HUES48 (cell line): Measurements from ENCODE around the gene PDE4B.

Source experiments
- H3K27ac ChIP-seq: one replicate; pipeline ENCODE4 v1.7.0; 2013; ENCODE audit warnings: low read depth, low read length, inconsistent platforms
- H3K27me3 ChIP-seq: 2 replicates; pipeline ENCODE4 v1.6.1; 2013; ENCODE audit warnings: mild to moderate bottlenecking, low read length; ENCODE audit not compliant: control insufficient read depth, insufficient read depth
- H3K36me3 ChIP-seq: 2 replicates; pipeline ENCODE4 v1.6.1; 2013; ENCODE audit warnings: low read length; ENCODE audit not compliant: control insufficient read depth, insufficient read depth
- H3K4me1 ChIP-seq: 2 replicates; pipeline ENCODE4 v1.6.1; 2013; ENCODE audit warnings: mild to moderate bottlenecking, low read length; ENCODE audit not compliant: control insufficient read depth, insufficient read depth
- H3K4me3 ChIP-seq: 2 replicates; pipeline ENCODE4 v1.5.1; 2013; ENCODE audit warnings: mild to moderate bottlenecking, low read depth, low read length
- H3K9ac ChIP-seq: 2 replicates; pipeline ENCODE4 v1.6.1; 2013; ENCODE audit warnings: mild to moderate bottlenecking, low read depth, low read length, moderate library complexity
- H3K9me3 ChIP-seq: 2 replicates; pipeline ENCODE4 v1.6.1; 2013; ENCODE audit warnings: low read length; ENCODE audit not compliant: control insufficient read depth, insufficient read depth

PDE4B gene

DNA sequence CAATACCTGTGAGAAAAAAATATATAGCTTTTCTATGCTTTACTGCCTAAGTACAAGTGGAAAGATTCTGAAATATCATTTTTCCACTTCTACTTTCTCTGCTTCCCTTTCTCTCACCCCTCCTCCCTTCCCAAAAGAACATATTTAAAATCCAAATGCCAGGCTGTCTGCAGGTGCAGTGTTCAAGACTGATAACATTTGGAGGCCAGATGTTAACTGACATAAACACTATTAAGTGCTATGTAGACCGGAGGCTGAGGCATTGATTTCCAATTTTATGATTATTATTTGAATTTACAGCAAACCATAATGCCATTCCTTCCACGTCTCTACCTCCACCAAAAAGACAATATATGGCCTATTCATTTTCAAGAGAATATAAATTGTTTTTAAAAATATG is 444.3 kb downstream of the PDE4B start:
- Histone ChIP-seq H3K9me3 (no peaks in the 10 kb centered on the region), H3K4me1 (no peaks in the 10 kb centered on the region), H3K36me3 (no peaks in the 10 kb centered on the region), H3K27me3 (no peaks in the 10 kb centered on the region), H3K9ac (no peak overlapping the region), H3K27ac (no peak overlapping the region), H3K4me3 (no peak overlapping the region)

DNA sequence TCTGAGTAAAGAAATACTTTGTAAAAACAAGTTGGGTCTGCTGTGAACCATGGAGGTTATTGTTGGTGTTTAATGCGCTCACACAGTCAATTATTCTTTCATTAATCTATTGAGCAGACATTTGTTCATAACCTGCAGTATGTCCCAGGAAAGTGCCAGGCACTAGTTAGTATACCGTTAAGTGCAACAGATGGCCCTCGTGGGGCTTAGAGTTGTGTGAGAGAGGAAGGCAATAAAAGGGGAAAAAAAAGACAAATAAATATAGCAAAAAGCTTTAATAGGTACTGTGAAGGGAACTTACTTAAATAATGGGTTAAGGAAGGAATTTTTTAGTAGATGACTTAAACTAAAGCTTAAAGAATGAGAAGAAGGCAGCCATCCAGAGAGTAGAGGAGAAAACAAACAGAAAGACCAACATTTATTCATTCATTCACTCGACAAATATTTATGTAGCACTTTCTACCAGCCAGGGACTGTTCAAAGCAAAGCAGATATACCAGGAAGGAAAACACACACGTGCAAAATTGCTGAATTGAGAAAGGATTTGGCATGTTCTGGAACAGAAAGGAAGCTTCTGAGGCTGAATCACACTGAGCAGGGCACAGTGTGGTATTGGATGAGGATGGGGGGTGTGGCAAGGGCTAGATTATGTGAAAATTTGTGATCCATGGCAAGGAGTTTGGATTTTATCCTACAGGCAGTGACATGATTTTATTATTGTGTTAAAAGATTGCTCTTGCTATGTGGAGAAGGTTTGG is 445.2 kb downstream of the PDE4B start:
- Histone ChIP-seq H3K36me3 (no peaks in the 10 kb centered on the region), H3K9ac (no peak overlapping the region), H3K4me1 (no peaks in the 10 kb centered on the region)

DNA sequence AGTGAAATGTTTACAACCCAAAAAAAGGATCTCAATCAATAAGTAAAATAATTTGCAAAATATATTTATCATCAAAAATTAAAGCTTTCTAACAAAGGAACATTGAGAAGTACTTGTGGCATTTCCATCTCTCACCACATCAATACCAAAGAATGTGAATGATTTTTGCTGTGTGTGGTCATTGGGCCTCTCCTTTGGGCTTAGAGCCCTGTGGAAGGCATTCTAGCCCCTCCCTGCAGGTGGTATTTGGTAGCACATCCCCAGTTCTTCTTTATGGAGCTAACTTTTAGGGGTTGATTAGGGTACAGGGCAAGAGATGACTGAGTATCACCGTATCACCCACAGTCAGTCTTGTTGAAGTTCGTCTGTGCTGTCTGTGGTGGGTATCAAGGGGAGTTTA is 447.1 kb downstream of the PDE4B start:
- Histone ChIP-seq H3K36me3 (no peaks in the 10 kb centered on the region), H3K27ac (no peak overlapping the region), H3K9me3 (no peaks in the 10 kb centered on the region), H3K4me1 (no peaks in the 10 kb centered on the region), H3K9ac (no peak overlapping the region), H3K4me3 (no peak overlapping the region), H3K27me3 (no peaks in the 10 kb centered on the region)

More for the DNA sequence above, 445.2 kb downstream of the PDE4B start:
- Histone ChIP-seq H3K27me3 (no peaks in the 10 kb centered on the region), H3K9me3 (no peaks in the 10 kb centered on the region), H3K27ac (no peak overlapping the region), H3K4me3 (no peak overlapping the region)

DNA sequence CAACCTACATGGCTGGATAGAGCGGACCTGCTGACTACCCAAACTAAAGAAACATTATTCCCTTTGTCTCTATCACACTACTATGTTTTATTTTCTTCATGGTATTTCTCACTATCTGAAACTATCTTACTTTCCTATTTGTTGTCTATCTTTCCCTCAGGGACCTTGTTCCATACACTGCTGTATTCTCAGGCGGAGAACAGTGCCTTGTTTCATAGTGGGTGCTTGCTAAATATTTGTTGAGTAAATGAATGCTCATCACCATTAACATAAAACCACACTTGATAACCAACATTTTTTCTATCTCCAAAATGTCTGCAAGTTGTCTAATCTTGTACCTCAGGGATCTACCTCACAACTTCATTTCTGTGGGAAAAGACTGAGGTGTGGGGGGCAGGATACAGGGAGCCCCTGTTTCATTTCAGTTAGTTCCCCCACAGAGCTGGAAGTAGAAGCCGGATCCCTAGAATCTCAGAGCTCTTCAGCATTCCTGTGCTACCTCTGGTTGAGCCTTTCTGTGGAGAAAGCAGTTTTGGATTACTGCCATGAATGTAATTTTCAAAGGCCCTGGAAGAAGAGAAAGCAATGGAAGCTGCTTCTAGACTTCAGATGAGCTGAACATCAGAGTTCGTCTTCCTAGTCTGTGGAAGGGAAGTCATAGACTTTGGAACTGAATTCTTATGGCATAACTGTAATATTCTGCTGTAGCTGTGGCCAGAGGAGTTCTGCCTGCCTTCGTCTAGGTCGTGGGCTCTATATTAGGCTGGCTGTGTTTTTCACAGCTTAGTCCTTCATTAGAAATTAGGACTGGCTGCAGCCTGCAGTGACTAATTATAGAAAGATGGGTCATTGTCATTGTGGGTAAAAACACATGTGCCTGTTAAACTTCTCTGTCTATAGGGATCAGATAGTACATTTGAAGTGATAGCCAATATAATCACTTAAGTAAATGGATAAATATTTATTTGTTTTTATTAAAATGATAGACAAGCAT is 448.1 kb downstream of the PDE4B start:
- Histone ChIP-seq H3K9ac (no peak overlapping the region), H3K9me3 (no peaks in the 10 kb centered on the region), H3K36me3 (no peaks in the 10 kb centered on the region), H3K27ac (no peak overlapping the region), H3K4me1 (no peaks in the 10 kb centered on the region), H3K4me3 (no peak overlapping the region), H3K27me3 (no peaks in the 10 kb centered on the region)

DNA sequence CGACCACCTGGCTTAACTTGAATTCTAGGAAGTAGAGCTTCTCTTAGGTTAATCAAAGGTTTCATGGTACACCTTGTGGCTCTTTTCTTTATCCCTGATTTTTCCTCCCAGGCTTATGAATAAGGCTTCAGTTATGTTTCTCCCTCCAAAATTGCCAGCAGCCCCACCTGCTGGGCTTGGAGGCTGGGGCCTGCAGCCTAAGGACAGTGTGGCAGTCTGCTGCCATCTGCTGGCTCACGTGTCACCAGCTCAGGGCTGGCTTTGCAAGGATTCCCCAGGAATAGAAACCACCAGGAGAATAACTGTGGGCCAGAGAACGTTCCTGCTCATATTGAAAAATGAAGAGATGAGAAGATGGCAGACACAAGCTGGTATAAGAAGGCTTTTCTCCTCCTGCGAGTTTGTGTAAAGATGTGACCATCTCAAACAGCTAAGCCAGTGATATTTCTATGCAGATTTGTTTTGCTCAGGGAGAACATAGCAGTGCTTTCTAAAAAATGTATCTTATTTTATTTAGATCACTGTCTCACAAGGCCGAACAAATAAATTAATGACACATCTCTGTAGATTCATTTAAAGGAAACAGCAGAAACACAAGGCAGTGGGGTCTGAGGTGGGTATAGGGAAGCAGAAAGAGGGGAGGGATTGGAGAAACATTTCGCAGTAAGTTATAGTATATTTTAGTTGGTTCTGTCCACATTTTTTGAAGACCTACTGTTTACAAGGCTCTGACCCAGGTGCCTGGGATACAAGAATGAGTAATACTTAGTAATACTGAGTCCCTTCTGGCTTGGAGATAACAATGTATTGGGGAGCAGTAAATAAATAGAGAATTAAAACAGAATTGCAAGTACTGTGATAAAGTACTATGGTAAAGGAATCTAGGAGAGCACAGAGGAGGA is 450.2 kb downstream of the PDE4B start:
- Histone ChIP-seq H3K36me3 (no peaks in the 10 kb centered on the region), H3K4me3 (no peak overlapping the region), H3K27ac (no peak overlapping the region), H3K9ac (no peak overlapping the region), H3K9me3 (no peaks in the 10 kb centered on the region), H3K4me1 (no peaks in the 10 kb centered on the region), H3K27me3 (no peaks in the 10 kb centered on the region)

DNA sequence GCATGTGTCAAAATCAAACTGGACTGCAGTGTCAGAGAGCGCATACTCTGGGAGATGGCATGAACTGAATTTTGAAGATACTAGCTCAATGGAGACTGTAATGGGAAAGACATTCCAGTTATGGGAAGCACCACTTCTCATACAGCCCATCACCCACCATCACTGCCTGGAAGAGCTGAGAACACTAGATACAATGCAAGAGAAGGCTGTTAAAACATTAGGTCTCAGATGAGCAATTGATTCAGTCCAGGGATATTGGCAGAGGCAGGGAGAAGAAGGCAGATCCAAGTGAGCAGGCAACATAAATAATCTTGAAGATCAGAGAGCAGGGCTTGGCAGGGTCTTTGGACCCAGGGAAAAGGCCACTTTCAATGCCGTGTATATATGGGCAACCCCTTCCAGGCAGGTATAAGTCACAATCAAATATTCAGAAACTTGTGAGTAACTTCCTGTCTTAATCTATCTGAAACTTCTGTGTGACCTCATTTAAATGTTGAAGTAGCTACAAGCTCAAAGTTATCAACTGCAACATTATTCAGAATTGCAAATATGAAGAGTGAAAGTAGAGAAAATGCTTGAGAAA is 450.9 kb downstream of the PDE4B start:
- Histone ChIP-seq H3K9ac (no peak overlapping the region), H3K4me1 (no peaks in the 10 kb centered on the region), H3K27ac (no peak overlapping the region), H3K9me3 (no peaks in the 10 kb centered on the region), H3K27me3 (no peaks in the 10 kb centered on the region), H3K36me3 (no peaks in the 10 kb centered on the region), H3K4me3 (no peak overlapping the region)

DNA sequence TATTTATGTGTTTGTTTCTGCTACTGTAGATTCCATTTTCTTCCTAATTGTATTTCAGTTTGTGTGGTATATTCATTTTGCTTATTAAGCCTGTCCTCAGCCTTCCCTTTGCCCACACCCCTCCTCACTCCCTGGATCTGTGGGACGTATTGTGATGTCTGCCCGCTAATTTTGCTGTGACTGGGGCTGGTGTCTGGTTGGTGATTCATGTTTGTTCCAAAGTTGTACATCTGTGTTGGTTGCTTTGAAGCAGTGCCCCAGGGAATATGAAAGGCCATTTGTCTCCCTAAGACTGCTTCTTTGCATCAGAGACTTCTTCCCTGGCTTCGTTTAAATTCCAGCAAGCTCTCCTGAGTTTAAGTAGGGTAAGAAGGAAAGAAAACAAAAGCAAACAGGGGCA is 451.7 kb downstream of the PDE4B start:
- Histone ChIP-seq H3K36me3 (no peaks in the 10 kb centered on the region), H3K9me3 (no peaks in the 10 kb centered on the region), H3K4me3 (no peak overlapping the region), H3K27me3 (no peaks in the 10 kb centered on the region), H3K27ac (no peak overlapping the region), H3K9ac (no peak overlapping the region), H3K4me1 (no peaks in the 10 kb centered on the region)

DNA sequence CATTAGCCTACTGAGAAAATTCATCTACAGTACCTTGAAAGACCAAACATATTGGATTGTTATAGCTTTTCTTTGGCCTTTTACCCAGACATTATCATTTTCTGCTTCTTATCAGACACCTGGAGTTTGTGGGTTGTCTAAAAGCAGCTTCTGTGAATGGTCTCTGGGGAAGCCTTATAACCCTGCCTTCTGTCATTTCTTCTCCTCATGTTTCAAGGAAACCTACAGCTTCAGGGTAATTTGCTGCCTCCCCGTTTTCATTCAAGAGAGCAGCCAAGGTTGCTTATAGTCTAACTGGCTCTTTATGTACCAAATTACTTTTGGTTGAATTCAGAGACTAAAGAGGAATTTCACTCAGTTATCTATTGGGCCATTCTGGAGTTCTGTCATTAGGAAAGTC is 453.0 kb downstream of the PDE4B start:
- H3K27ac ChIP-seq = no peak overlapping the region
- H3K9me3 ChIP-seq = no peaks in the 10 kb centered on the region
- no peaks in the 10 kb centered on the region for H3K4me1 ChIP-seq
- H3K9ac ChIP-seq = no peak overlapping the region
- H3K27me3 ChIP-seq = no peaks in the 10 kb centered on the region
- no peak overlapping the region for H3K4me3 ChIP-seq
- H3K36me3 ChIP-seq = no peaks in the 10 kb centered on the region

DNA sequence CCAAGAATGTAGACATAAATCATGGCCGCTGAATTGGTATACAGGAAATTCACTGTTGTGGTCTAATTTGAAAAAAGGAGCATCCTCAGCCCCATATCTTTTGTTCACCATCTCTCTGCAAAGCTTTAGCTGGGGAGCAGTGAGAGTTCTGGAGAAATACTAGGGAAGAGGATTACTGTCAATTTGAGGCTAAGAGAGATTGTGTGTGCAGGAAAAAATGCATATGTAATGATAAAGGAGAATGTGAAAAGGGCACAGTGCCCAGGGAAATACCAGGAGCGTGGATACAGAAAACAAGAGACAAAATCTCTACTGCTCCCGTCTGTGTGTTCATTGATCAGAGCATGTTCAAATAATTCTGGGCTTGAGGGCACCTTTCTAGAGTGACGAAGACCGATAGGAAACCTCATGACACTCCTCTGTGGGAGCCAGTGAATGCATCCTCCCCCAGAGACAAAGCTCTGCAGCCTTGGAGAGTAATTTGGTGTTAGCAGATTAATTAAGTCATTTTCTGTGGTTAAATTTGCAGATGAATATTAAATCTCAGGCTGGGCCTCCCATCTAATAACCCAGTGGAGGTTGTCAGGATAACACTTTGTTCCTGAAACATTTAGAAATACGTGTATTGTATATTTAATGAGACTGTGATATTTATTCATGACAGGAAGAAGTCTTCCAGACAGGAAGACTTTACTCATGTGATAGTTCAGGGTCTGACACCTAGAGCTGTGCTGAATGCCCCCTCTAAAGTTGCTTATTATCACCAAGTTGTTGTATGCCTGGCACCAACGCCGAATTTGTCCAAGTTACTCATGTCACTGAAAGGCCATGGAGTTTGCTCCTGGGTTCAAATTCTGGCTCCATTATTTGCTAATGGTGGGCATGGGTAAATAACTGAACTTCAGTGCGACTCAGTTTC is 453.9 kb downstream of the PDE4B start:
- no peak overlapping the region for H3K4me3 ChIP-seq
- H3K9me3 ChIP-seq = no peaks in the 10 kb centered on the region
- no peak overlapping the region for H3K27ac ChIP-seq
- no peaks in the 10 kb centered on the region for H3K27me3 ChIP-seq
- no peaks in the 10 kb centered on the region for H3K36me3 ChIP-seq
- no peaks in the 10 kb centered on the region for H3K4me1 ChIP-seq
- no peak overlapping the region for H3K9ac ChIP-seq
